ENCODE measurements around the gene ALKBH3. TPM values are rescaled to one million over a fixed set of nuclear protein-coding genes. Genes with fewer than 3 reads are reported as not detected.

ALKBH3 gene
- total RNA-seq, 1 experiment from 2014 or later, result 18.8 TPM

DNA sequence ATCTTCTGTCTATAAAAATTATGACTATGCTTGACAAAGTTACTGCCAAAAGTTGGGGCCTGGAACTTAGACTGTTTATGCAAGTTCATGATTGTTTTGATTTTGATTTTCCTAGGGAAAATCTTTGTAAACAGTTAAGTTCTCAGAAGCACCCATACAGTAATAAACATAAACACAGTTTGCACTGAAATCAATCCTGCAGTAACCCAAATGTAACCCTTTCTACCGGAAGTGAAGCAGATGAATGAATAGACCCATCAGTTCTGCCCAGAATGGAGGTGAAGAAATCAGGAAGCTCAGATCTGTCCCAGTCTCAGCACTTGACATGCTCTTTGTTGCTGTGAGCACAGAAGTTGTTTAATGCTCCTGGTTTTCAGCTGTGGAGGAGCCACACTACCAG lies 37.2 kb downstream of the ALKBH3 start:
- Histone ChIP-seq H3K9ac (ENCODE audit: extremely low read depth, insufficient read length, low read length) (no peak overlapping the region), H3K56ac (ENCODE audit: insufficient read length, low read depth, low read length) (no peak overlapping the region), H3K14ac (ENCODE audit: insufficient read depth, low read length) (no peak overlapping the region), H3K79me1 (ENCODE audit: insufficient read depth, low read depth, low read length, poor library complexity, severe bottlenecking) (no peaks in the 10 kb centered on the region), H3T11ph (ENCODE audit: low read length) (no peak overlapping the region), H3K4ac (ENCODE audit: low read depth, low read length) (no peak overlapping the region), H2AK5ac (ENCODE audit: insufficient read length, low read length) (no peak overlapping the region), H3K23me2 (ENCODE audit: insufficient read length, low read depth, low read length, poor library complexity, severe bottlenecking) (no peaks in the 10 kb centered on the region), H4K5ac (ENCODE audit: insufficient read length, low read depth, low read length) (no peak overlapping the region), H4K20me1 (ENCODE audit: control insufficient read depth, insufficient read depth, insufficient read length) (peaks cover 2% of the 10 kb centered on the region), H4K8ac (replicated peaks; ENCODE audit: insufficient read length, low read depth, low read length) (no peak overlapping the region), H3K27ac (ENCODE audit: insufficient read length, low read depth, low read length) (no peak overlapping the region), H2BK5ac (ENCODE audit: insufficient read length, low read length) (no peak overlapping the region), H2BK12ac (ENCODE audit: insufficient read length, low read depth, low read length) (no peak overlapping the region), H3K79me2 (ENCODE audit: insufficient read depth, low read length) (no peaks in the 10 kb centered on the region), H2AFZ (ENCODE audit: low read length) (no peak overlapping the region), H3K4me2 (ENCODE audit: insufficient read depth, insufficient read length, low read length) (no peak overlapping the region), H3K18ac (ENCODE audit: insufficient read length, low read depth, low read length) (no peak overlapping the region), H3K23ac (ENCODE audit: insufficient read length, low read depth, low read length) (no peak overlapping the region), H2BK15ac (ENCODE audit: low read depth, low read length) (no peak overlapping the region), H3K27me3 (ENCODE audit: insufficient read depth, low read length) (no peaks in the 10 kb centered on the region), H4K91ac (ENCODE audit: insufficient read length, low read depth, low read length) (no peak overlapping the region), H2BK120ac (ENCODE audit: low read depth, low read length, poor library complexity, severe bottlenecking) (no peak overlapping the region), H3K9me3 (ENCODE audit: control insufficient read depth, low read depth, low read length) (no peaks in the 10 kb centered on the region), H3K4me1 (ENCODE audit: insufficient read depth, low read length) (peaks cover 5% of the 10 kb centered on the region; the same call in 1 of the 2 replicates), H2BK20ac (ENCODE audit: low read depth, low read length, poor library complexity, severe bottlenecking) (no peak overlapping the region)
- no peak overlapping the region for H3K27ac Mint-ChIP-seq
- DNase-seq, result no peak
- WGBS (ENCODE audit: extremely low coverage, insufficient read length, low lambda C conversion rate), result no CpG with 5 or more reads among the region's 1 CpG
- no peak overlapping the region for H3K4me3 Mint-ChIP-seq
- no peaks in the 10 kb centered on the region for H3K9me3 Mint-ChIP-seq
- TF ChIP-seq, protein P1, sequence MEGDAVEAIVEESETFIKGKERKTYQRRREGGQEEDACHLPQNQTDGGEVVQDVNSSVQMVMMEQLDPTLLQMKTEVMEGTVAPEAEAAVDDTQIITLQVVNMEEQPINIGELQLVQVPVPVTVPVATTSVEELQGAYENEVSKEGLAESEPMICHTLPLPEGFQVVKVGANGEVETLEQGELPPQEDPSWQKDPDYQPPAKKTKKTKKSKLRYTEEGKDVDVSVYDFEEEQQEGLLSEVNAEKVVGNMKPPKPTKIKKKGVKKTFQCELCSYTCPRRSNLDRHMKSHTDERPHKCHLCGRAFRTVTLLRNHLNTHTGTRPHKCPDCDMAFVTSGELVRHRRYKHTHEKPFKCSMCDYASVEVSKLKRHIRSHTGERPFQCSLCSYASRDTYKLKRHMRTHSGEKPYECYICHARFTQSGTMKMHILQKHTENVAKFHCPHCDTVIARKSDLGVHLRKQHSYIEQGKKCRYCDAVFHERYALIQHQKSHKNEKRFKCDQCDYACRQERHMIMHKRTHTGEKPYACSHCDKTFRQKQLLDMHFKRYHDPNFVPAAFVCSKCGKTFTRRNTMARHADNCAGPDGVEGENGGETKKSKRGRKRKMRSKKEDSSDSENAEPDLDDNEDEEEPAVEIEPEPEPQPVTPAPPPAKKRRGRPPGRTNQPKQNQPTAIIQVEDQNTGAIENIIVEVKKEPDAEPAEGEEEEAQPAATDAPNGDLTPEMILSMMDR (conservative IDR thresholded peaks at IDR 0.05), result no peak
- peaks cover 34 to 36% of the 10 kb centered on the region in 2 experiments for H3K4me1 Mint-ChIP-seq
- H3K27me3 Mint-ChIP-seq (ENCODE audit: low read depth), result no peaks in the 10 kb centered on the region
- peaks cover 1 to 15% (median 12%) of the 10 kb centered on the region in 3 experiments; a peak in 5 of 7 replicates for H3K36me3 Mint-ChIP-seq (ENCODE audit: insufficient read depth in 1 of 3, low read depth in 3 of 3)

Measured in H9 (cell line).